A549 (cell line): ENCODE measurements around the gene SMARCAL1. TPM values are rescaled to one million over a fixed set of nuclear protein-coding genes. Genes with fewer than 3 reads are reported as not detected.

Experiments used
- ATAC-seq, 2 experiments: fragments of 200-7000 bp in 1 of 2; fragments of >200 bp in 1 of 2; cut with Nextera tagmentation in 1 of 2; cut with Tn5 transposase in 1 of 2; 3 replicates each; pipeline versions ENCODE4 v1.8.0 to v1.9.1; 2018 to 2020; ENCODE audit warnings: mild to moderate bottlenecking in 1 of 2, moderate library complexity in 1 of 2
- CTCF ChIA-PET: fragments of 300-600 bp; sonication (Branson Sonifier 250); formaldehyde crosslinking; extraction: SDS; loops from one replicate; lab custom pipeline; 2021; ENCODE audit warnings: antibody characterized with exemption, inconsistent platforms; lab: Yijun Ruan, JAX
- POLR2A ChIA-PET: fragments of 350-600 bp; formaldehyde crosslinking; extraction: SDS; loops from one replicate; lab custom pipeline; 2021; ENCODE audit warnings: antibody characterized with exemption, inconsistent platforms; lab: Yijun Ruan, JAX
- DNase-seq, 2 experiments: peaks; one replicate each; pipeline versions ENCODE4 v3.0.0 to v3.0.0-alpha.2; 2011 to 2016; ENCODE audit warnings: low read depth in 1 of 2, low spot score in 1 of 2
- FAIRE-seq: peaks from 2 replicates; lab custom pipeline; 2011; peaks lifted over from hg19 to GRCh38; lab: Jason Lieb, UNC
- H3K27ac ChIP-seq, 2 experiments: fragments of >200 bp; sonication (Bioruptor Twin); formaldehyde crosslinking; 3 replicates each; pipeline ENCODE4 v1.5.1; 2016 to 2017
- H3K4me1 ChIP-seq: fragments of >200 bp; sonication (Bioruptor Twin); formaldehyde crosslinking; 3 replicates; pipeline ENCODE4 v1.6.1; 2016
- H3K4me2 ChIP-seq: fragments of >200 bp; sonication (Bioruptor Twin); formaldehyde crosslinking; 3 replicates; pipeline ENCODE4 v1.6.1; 2016
- H3K4me3 ChIP-seq: fragments of >200 bp; sonication (Bioruptor Twin); formaldehyde crosslinking; 3 replicates; pipeline ENCODE4 v1.5.1; 2016
- H3K9me3 ChIP-seq: fragments of >200 bp; sonication (Bioruptor Twin); formaldehyde crosslinking; 3 replicates; pipeline ENCODE4 v1.6.1; 2016
- CBX8 ChIP-seq: fragments of 200-600 bp; sonication (generic); IDR thresholded peaks from 2 replicates; pipeline ENCODE4 v1.6.1; 2016
- CHD2 ChIP-seq: fragments of 150-350 bp; IDR thresholded peaks from 2 replicates; pipeline ENCODE4 v1.6.1; 2014; ENCODE audit warnings: low read length; ENCODE audit not compliant: partially characterized antibody
- EHF ChIP-seq: fragments of 250-450 bp; sonication (Bioruptor Pico); IDR thresholded peaks from 2 replicates; pipeline ENCODE4 v1.5.0; 2020; ENCODE audit warnings: mild to moderate bottlenecking
- ELK1 ChIP-seq: fragments of 150-350 bp; IDR thresholded peaks from 2 replicates; pipeline ENCODE4 v1.6.1; 2014; ENCODE audit warnings: low read depth, mild to moderate bottlenecking, low read length
- EP300 ChIP-seq, 2 experiments: fragments of >200 bp; sonication (Bioruptor Twin); formaldehyde crosslinking; IDR thresholded peaks; 2 replicates in 1 of 2; 3 replicates in 1 of 2; pipeline ENCODE4 v1.6.1; 2016 to 2017
- FOSB ChIP-seq: fragments of 250-450 bp; sonication (Bioruptor Pico); IDR thresholded peaks from 2 replicates; pipeline ENCODE4 v1.5.0; 2020; ENCODE audit warnings: mild to moderate bottlenecking, moderate library complexity
- FOSL2 ChIP-seq, 2 experiments: fragments of 450-650 bp in 1 of 2; fragments of >200 bp in 1 of 2; sonication (Bioruptor Twin) in 1 of 2; formaldehyde crosslinking; IDR thresholded peaks; 2 replicates each; pipeline versions ENCODE4 v1.5.0 to v1.6.1; 2016 to 2020; ENCODE audit warnings: mild to moderate bottlenecking in 1 of 2, moderate library complexity in 1 of 2
- HOXA7 ChIP-seq: fragments of 250-450 bp; sonication (Bioruptor Pico); IDR thresholded peaks from 2 replicates; pipeline ENCODE4 v1.5.0; 2020; ENCODE audit warnings: mild to moderate bottlenecking, moderate library complexity
- HOXB13 ChIP-seq: fragments of 250-450 bp; sonication (Bioruptor Pico); IDR thresholded peaks from 2 replicates; pipeline ENCODE4 v1.5.0; 2020; ENCODE audit warnings: low read depth, mild to moderate bottlenecking, moderate library complexity
- HOXB5 ChIP-seq: fragments of 250-450 bp; sonication (Bioruptor Pico); IDR thresholded peaks from 2 replicates; pipeline ENCODE4 v1.5.0; 2020; ENCODE audit warnings: mild to moderate bottlenecking, moderate library complexity
- KDM5A ChIP-seq: fragments of 200-600 bp; sonication (generic); IDR thresholded peaks from 2 replicates; pipeline ENCODE4 v1.6.1; 2016; ENCODE audit warnings: antibody characterized with exemption, mild to moderate bottlenecking
- MYC ChIP-seq: IDR thresholded peaks from 2 replicates; pipeline ENCODE4 v1.6.1; 2012; ENCODE audit warnings: mild to moderate bottlenecking, inconsistent platforms, low read length, improper control_type of control experiment, borderline replicate concordance
- NFE2L2 ChIP-seq: fragments of 150-350 bp; conservative IDR thresholded peaks from 2 replicates; pipeline ENCODE4 v1.6.1; 2014; ENCODE audit warnings: low read length
- NPAS2 ChIP-seq: fragments of 250-450 bp; sonication (Bioruptor Pico); IDR thresholded peaks from 2 replicates; pipeline ENCODE4 v1.8.0; 2022; ENCODE audit warnings: mild to moderate bottlenecking, moderate library complexity, borderline replicate concordance
- POLR2AphosphoS2 ChIP-seq: conservative IDR thresholded peaks from 2 replicates; pipeline ENCODE4 v1.6.1; 2012; ENCODE audit warnings: low read length, improper control_type of control experiment, inconsistent platforms
- RAD21 ChIP-seq, 2 experiments: fragments of >200 bp in 1 of 2; sonication (Bioruptor Twin) in 1 of 2; formaldehyde crosslinking in 1 of 2; IDR thresholded peaks in 1 of 2; conservative IDR thresholded peaks in 1 of 2; 2 replicates in 1 of 2; 3 replicates in 1 of 2; pipeline ENCODE4 v1.6.1; 2012 to 2018; ENCODE audit warnings: inconsistent platforms in 1 of 2
- RCOR1 ChIP-seq: fragments of 150-350 bp; IDR thresholded peaks from 2 replicates; pipeline ENCODE4 v1.6.1; 2014; ENCODE audit warnings: antibody characterized with exemption, low read length, low read depth
- RFX5 ChIP-seq: fragments of 450-650 bp; IDR thresholded peaks from 2 replicates; pipeline ENCODE4 v1.7.1; 2014; ENCODE audit warnings: antibody characterized with exemption, mild to moderate bottlenecking, moderate library complexity
- RNF2 ChIP-seq: fragments of 200-600 bp; sonication (generic); IDR thresholded peaks from 2 replicates; pipeline ENCODE4 v1.6.1; 2016; ENCODE audit warnings: low read depth, mild to moderate bottlenecking, antibody characterized with exemption, moderate library complexity, borderline replicate concordance
- SMC3 ChIP-seq: fragments of >200 bp; sonication (Bioruptor Twin); formaldehyde crosslinking; IDR thresholded peaks from 3 replicates; pipeline ENCODE4 v1.6.1; 2018; ENCODE audit warnings: inconsistent platforms
- SREBF2 ChIP-seq: fragments of 450-650 bp; IDR thresholded peaks from 2 replicates; pipeline ENCODE4 v1.6.1; 2014; ENCODE audit warnings: mild to moderate bottlenecking, moderate library complexity
- TFCP2L1 ChIP-seq: fragments of 250-450 bp; sonication (Bioruptor Pico); IDR thresholded peaks from 2 replicates; pipeline ENCODE4 v1.5.0; 2021; ENCODE audit warnings: mild to moderate bottlenecking
- ZNF302 ChIP-seq: fragments of 250-450 bp; sonication (Bioruptor Pico); IDR thresholded peaks from 2 replicates; pipeline ENCODE4 v1.9.0; 2021; ENCODE audit warnings: inconsistent platforms, mild to moderate bottlenecking, moderate library complexity
- WGBS: methylation state at CpG from one replicate; pipeline ENCODE4 v1.1.6; 2017; ENCODE audit errors: missing lambda C conversion rate; 5-methylcytosine and 5-hydroxymethylcytosine counted together
- polyA plus RNA-seq, 4 experiments: library from polyadenylated mRNA; depleted of rRNA in 3 of 4; stranded (reverse); fragments of >200 nt; fragmentation: RNase III in 1 of 4; extraction: RNeasy Plus Mini Kit Qiagen cat#74134 plus additional on column Dnase treatment in 1 of 4; gene quantifications; 2 replicates in 3 of 4; 3 replicates in 1 of 4; pipeline ENCODE4 v1.2.3, GENCODE V29; 2011 to 2017
- TF ChIP-seq, protein P1 (sequence below): fragments of 250-450 bp; sonication (Bioruptor Pico); IDR thresholded peaks from 2 replicates; pipeline ENCODE4 v1.5.0; 2020; ENCODE audit warnings: low read depth, mild to moderate bottlenecking, moderate library complexity

SMARCAL1 gene
- polyA plus RNA-seq, 2 of the 4 experiments (the other 2 are of a cell fraction) = 18.4 to 28.7 TPM

- DNase-seq (no peak), ATAC-seq (no peak), FAIRE-seq (no peak)
- Histone ChIP-seq H3K4me2 (no peak overlapping the region), H3K27ac (no peak overlapping the region), H3K9me3 (no peaks in the 10 kb centered on the region), H3K4me1 (no peaks in the 10 kb centered on the region), H3K4me3 (no peak overlapping the region)
- ChIA-PET POLR2A (no interaction called here), CTCF (no interaction called here)
- WGBS = 97% methylated on average over 5 of the region's 5 CpGs
- TF ChIP-seq SREBF2 (no peak), HOXB13 (CRISPR knock-in tag) (no peak), HOXB5 (CRISPR knock-in tag) (no peak), EHF (CRISPR knock-in tag) (no peak), RNF2 (no peak), MYC (no peak), NFE2L2 (no peak), POLR2AphosphoS2 (no peak)
Measured at GRCh38 chr2:216429428-216429827, 17.1 kb downstream of the SMARCAL1 start.

GRCh38 chr2:216430811-216431530, 18.7 kb downstream of the SMARCAL1 start:
- TF ChIP-seq FOSB (CRISPR knock-in tag) (no peak), NFE2L2 (no peak), RCOR1 (no peak), CHD2 (no peak), KDM5A (no peak), FOSL2 (IDR thresholded peaks at IDR 0.05) (no peak), FOSL2 (CRISPR knock-in tag; IDR thresholded peaks at IDR 0.05) (no peak), ELK1 (no peak), TFCP2L1 (no peak), CBX8 (no peak), RFX5 (no peak), SMC3 (no peak), EHF (CRISPR knock-in tag) (no peak), HOXA7 (no peak)
- TF ChIP-seq, protein P1, sequence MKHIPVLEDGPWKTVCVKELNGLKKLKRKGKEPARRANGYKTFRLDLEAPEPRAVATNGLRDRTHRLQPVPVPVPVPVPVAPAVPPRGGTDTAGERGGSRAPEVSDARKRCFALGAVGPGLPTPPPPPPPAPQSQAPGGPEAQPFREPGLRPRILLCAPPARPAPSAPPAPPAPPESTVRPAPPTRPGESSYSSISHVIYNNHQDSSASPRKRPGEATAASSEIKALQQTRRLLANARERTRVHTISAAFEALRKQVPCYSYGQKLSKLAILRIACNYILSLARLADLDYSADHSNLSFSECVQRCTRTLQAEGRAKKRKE = no peak
- no peak overlapping the region for H3K4me2 ChIP-seq
- ChIA-PET POLR2A (no interaction called here), CTCF (interaction anchor here (1.3 kb wide), 1 partner anchor 16 kb away, joined by 5 read pairs; no protein-coding TSS in a partner anchor)
- FAIRE-seq (no peak), ATAC-seq (no peak), DNase-seq (no peak)
- no peaks in the 10 kb centered on the region for H3K4me1 ChIP-seq
- WGBS = 90% methylated on average over 13 of the region's 13 CpGs
- H3K9me3 ChIP-seq = no peaks in the 10 kb centered on the region
- no peak overlapping the region for H3K27ac ChIP-seq
- H3K4me3 ChIP-seq = no peak overlapping the region

DNA sequence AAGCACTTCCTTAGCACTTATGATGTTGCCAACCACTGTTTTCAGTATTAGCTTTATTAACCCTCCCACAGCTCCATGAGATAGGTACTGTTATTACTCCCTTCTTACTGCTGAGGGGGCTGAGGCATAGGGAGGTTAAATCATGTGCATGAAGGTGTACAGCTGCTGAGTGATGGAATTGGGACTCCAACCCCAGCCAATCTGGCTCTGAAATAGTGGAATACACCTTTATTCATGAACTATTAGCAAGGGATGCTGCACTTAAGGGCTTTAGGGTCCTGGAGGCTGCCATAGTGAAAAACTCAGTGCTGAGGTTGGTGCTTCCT, 19.2 kb downstream of the SMARCAL1 start:
- Histone ChIP-seq H3K9me3 (no peaks in the 10 kb centered on the region), H3K4me2 (no peak overlapping the region), H3K4me1 (no peaks in the 10 kb centered on the region), H3K4me3 (no peak overlapping the region), H3K27ac (no peak overlapping the region)
- ATAC-seq (no peak), FAIRE-seq (no peak), DNase-seq (no peak)
- CTCF ChIA-PET = interaction anchor here (1.3 kb wide), 1 partner anchor 15 kb away, joined by 5 read pairs; no protein-coding TSS in a partner anchor
- POLR2A ChIA-PET = no interaction called here
- no peak for TF ChIP-seq EP300 (IDR thresholded peaks at IDR 0.05)
- no peak for TF ChIP-seq RAD21 (conservative IDR thresholded peaks at IDR 0.05 in 1 of 2, IDR thresholded peaks at IDR 0.05 in 1 of 2)
- no peak for TF ChIP-seq ZNF302 (CRISPR knock-in tag)
- no peak for TF ChIP-seq NPAS2
